HepG2 (cell line): ENCODE data around the gene MATR3. TPM values are rescaled to one million over a fixed set of nuclear protein-coding genes. Genes with fewer than 3 reads are reported as not detected.

Source experiments
- ASH2L ChIP-seq: fragments of 300-600, 200-600 bp; sonication (generic); IDR thresholded peaks from 2 replicates; pipeline ENCODE4 v1.7.0; 2017; ENCODE audit warnings: low read depth, mild to moderate bottlenecking, moderate library complexity, mixed read lengths, low read length; ENCODE audit not compliant: insufficient read length
- BCL6 ChIP-seq: IDR thresholded peaks from 2 replicates; pipeline ENCODE4 v1.6.1; 2016; ENCODE audit warnings: missing genetic modification reagents, missing compliant biosample characterization
- FIP1L1 ChIP-seq: fragments of 200-400 bp; formaldehyde crosslinking; IDR thresholded peaks from 2 replicates; pipeline ENCODE4 v1.6.1; 2018; ENCODE audit warnings: low read depth, mild to moderate bottlenecking, low read length, moderate library complexity, borderline replicate concordance; ENCODE audit not compliant: insufficient read depth
- FOXK2 ChIP-seq: fragments of 450-650 bp; IDR thresholded peaks from 2 replicates; pipeline ENCODE4 v1.6.1; 2016
- GRHL1 ChIP-seq: sonication (generic); formaldehyde crosslinking; conservative IDR thresholded peaks from 2 replicates; pipeline ENCODE4 v1.8.0; 2022; ENCODE audit warnings: missing genetic modification reagents
- GTF3A ChIP-seq: sonication (generic); formaldehyde crosslinking; conservative IDR thresholded peaks from 2 replicates; pipeline ENCODE4 v1.4.0; 2020; ENCODE audit warnings: mild to moderate bottlenecking, missing genetic modification reagents
- HINFP ChIP-seq: sonication (generic); formaldehyde crosslinking; IDR thresholded peaks from 2 replicates; pipeline ENCODE4 v1.4.0; 2020; ENCODE audit warnings: low read depth, mild to moderate bottlenecking, missing genetic modification reagents
- HMG20A ChIP-seq: IDR thresholded peaks from 2 replicates; pipeline ENCODE4 v1.6.1; 2016; ENCODE audit warnings: borderline replicate concordance
- KDM3A ChIP-seq: IDR thresholded peaks from 2 replicates; pipeline ENCODE4 v1.6.1; 2018; ENCODE audit warnings: low read depth, missing compliant biosample characterization
- MAFK ChIP-seq, 2 experiments: IDR thresholded peaks in 1 of 2; conservative IDR thresholded peaks in 1 of 2; 2 replicates each; pipeline ENCODE4 v1.6.1; 2011; ENCODE audit warnings: improper control_type of control experiment in 2 of 2, low read length in 2 of 2
- MATR3 ChIP-seq: sonication (generic); formaldehyde crosslinking; IDR thresholded peaks from 2 replicates; pipeline ENCODE4 v1.4.0; 2020; ENCODE audit warnings: missing genetic modification reagents
- NR2F1 ChIP-seq, 2 experiments: fragments of 450-650 bp in 1 of 2; formaldehyde crosslinking in 1 of 2; IDR thresholded peaks; 2 replicates each; pipeline versions ENCODE4 v1.5.0 to v1.6.1; 2016 to 2020; ENCODE audit warnings: mild to moderate bottlenecking in 1 of 2, missing compliant biosample characterization in 1 of 2, missing genetic modification reagents in 1 of 2, moderate library complexity in 1 of 2
- PAF1 ChIP-seq: IDR thresholded peaks from 2 replicates; pipeline ENCODE4 v1.6.1; 2016; ENCODE audit warnings: missing genetic modification reagents, missing compliant biosample characterization
- STAG1 ChIP-seq: sonication (generic); formaldehyde crosslinking; IDR thresholded peaks from 2 replicates; pipeline ENCODE4 v1.4.0; 2020; ENCODE audit warnings: missing genetic modification reagents
- ZBTB2 ChIP-seq: sonication (generic); formaldehyde crosslinking; IDR thresholded peaks from 2 replicates; pipeline ENCODE4 v1.8.0; 2022; ENCODE audit warnings: low read depth, missing genetic modification reagents
- ZBTB21 ChIP-seq: sonication (generic); formaldehyde crosslinking; IDR thresholded peaks from 2 replicates; pipeline ENCODE4 v1.4.0; 2020; ENCODE audit warnings: missing genetic modification reagents
- ZNF264 ChIP-seq: sonication (generic); formaldehyde crosslinking; IDR thresholded peaks from 2 replicates; pipeline ENCODE4 v1.4.0; 2020; ENCODE audit warnings: missing genetic modification reagents
- ZNF331 ChIP-seq: sonication (generic); formaldehyde crosslinking; IDR thresholded peaks from 2 replicates; pipeline ENCODE4 v1.4.0; 2020; ENCODE audit warnings: missing genetic modification reagents
- ZNF75D ChIP-seq: sonication (generic); formaldehyde crosslinking; IDR thresholded peaks from 2 replicates; pipeline ENCODE4 v1.8.1; 2023; ENCODE audit warnings: missing genetic modification reagents, mild to moderate bottlenecking, borderline replicate concordance
- ZNF800 ChIP-seq: sonication (generic); formaldehyde crosslinking; IDR thresholded peaks from 2 replicates; pipeline ENCODE4 v1.4.0; 2020; ENCODE audit warnings: missing genetic modification reagents
- ZSCAN31 ChIP-seq: sonication (generic); formaldehyde crosslinking; IDR thresholded peaks from 2 replicates; pipeline ENCODE4 v1.5.0; 2020; ENCODE audit warnings: low read depth, mild to moderate bottlenecking, missing genetic modification reagents
- polyA plus RNA-seq, 8 experiments: library from polyadenylated mRNA; depleted of rRNA in 3 of 8; stranded (reverse) in 7 of 8; unstranded in 1 of 8; fragments of >200 nt; fragmentation: Illumina TruSeq in 4 of 8; extraction: Trizol in 4 of 8; gene quantifications; 2 replicates each; pipeline versions ENCODE4 v1.2.1 to v1.2.3, GENCODE V29; 2011 to 2016; ENCODE audit warnings: low read depth in 4 of 8, missing spikeins in 1 of 8, mixed read lengths in 1 of 8; ENCODE audit not compliant: insufficient read depth in 1 of 8
- total RNA-seq, 5 experiments: library from RNA; depleted of rRNA; stranded (reverse); fragments of >200 nt; fragmentation: Illumina TruSeq; extraction: Trizol; gene quantifications; 2 replicates each; pipeline ENCODE4 v1.2.3, GENCODE V29; 2016; ENCODE audit warnings: low read depth in 1 of 5

MATR3 gene
- total and polyA plus RNA-seq, 2 of the 13 experiments (the other 11 are each of a cell fraction or from before 2014, with no cell fraction given): 94.2 to 341 TPM

GRCh38 chr5:139293507-139294373, at the start of gene MATR3 (continued):
- TF ChIP-seq GRHL1 (CRISPR knock-in tag) (no peak), ASH2L (peak; percentile 91), MATR3 (no peak), KDM3A (no peak; the same call in 1 of the 2 replicates), BCL6 (CRISPR knock-in tag) (peak; percentile 40; the same call in 1 of the 2 replicates), PAF1 (0 out of 2 replicates have a peak, but pooled peaks have one; percentile 6), HINFP (CRISPR knock-in tag) (no peak), ZSCAN31 (CRISPR knock-in tag) (peak; percentile 89), ZBTB2 (CRISPR knock-in tag) (no peak), ZNF800 (CRISPR knock-in tag) (peak; percentile 66; the same call in 1 of the 2 replicates), HMG20A (CRISPR knock-in tag) (no peak), ZNF264 (CRISPR knock-in tag) (peak; percentile 34; the same call in 1 of the 2 replicates), MAFK (conservative IDR thresholded peaks at IDR 0.05 in 1 of 2, IDR thresholded peaks at IDR 0.05 in 1 of 2; ENCODE audit: low read length in 2 of 2) (no peak), NR2F1 (CRISPR knock-in tag; IDR thresholded peaks at IDR 0.05) (no peak), FOXK2 (no peak), ZNF331 (CRISPR knock-in tag) (peak; percentile 9; the same call in 1 of the 2 replicates), STAG1 (CRISPR knock-in tag) (no peak), ZNF75D (CRISPR knock-in tag) (no peak), GTF3A (CRISPR knock-in tag) (0 out of 2 replicates have a peak, but pooled peaks have one; percentile 62), FIP1L1 (no peak), ZBTB21 (CRISPR knock-in tag) (0 out of 2 replicates have a peak, but pooled peaks have one; percentile 27)
